Muscle layer of duodenum (tissue), 2 donors: ENCODE measurements around the gene TNFSF4.
"Not testable (repeated sequence)": the region's sequence is repeated elsewhere in the genome, so short reads cannot be mapped to it uniquely, and the experiment has no call there.

Experiments used
- H3K27ac ChIP-seq: one replicate; pipeline ENCODE4 v1.7.0; 2013; ENCODE audit warnings: mild to moderate bottlenecking, low read length
- H3K27me3 ChIP-seq: one replicate; pipeline ENCODE4 v1.7.0; 2013; ENCODE audit warnings: low read depth, mild to moderate bottlenecking, control low read depth, low read length
- H3K36me3 ChIP-seq, 2 donors: one replicate each; pipeline ENCODE4 v1.7.0; 2013; ENCODE audit warnings: low read length in 2 of 2, control low read depth in 1 of 2, mild to moderate bottlenecking in 1 of 2; ENCODE audit not compliant: insufficient read depth in 2 of 2, control insufficient read depth in 1 of 2
- H3K4me1 ChIP-seq, 2 donors: one replicate each; pipeline ENCODE4 v1.7.0; 2013; ENCODE audit warnings: low read length in 2 of 2, mild to moderate bottlenecking in 2 of 2, control low read depth in 1 of 2, moderate library complexity in 1 of 2; ENCODE audit not compliant: insufficient read depth in 2 of 2, control insufficient read depth in 1 of 2
- H3K4me3 ChIP-seq, 2 donors: one replicate each; pipeline ENCODE4 v1.7.0; 2013; ENCODE audit warnings: low read length in 2 of 2, low read depth in 1 of 2, mild to moderate bottlenecking in 1 of 2
- H3K9me3 ChIP-seq, 2 donors: one replicate each; pipeline ENCODE4 v1.7.0; 2013; ENCODE audit warnings: low read length in 2 of 2, control low read depth in 1 of 2, mild to moderate bottlenecking in 1 of 2; ENCODE audit not compliant: control insufficient read depth in 1 of 2
- donor health status: healthy.

The TNFSF4 gene

DNA sequence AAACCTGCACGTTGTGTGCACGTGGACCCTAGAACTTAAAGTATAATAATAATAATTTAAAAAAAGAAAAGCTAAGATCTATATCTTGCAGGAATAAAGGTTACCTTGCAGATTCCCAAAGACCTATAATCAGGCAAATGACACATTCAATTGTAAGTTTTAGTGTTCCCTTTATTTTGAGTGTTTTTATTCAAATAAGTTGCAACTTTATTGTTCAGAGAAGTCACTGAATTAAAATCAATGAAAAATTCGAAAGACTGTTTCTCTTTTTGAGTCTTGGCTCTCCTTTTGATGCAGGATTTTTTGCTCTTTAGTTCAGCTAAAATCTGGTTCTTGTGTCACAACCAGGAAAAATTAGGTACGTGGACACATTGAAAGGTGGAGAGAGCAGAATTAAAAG, 27.8 kb upstream of the TNFSF4 start:
- Histone ChIP-seq H3K9me3 (no peaks in the 10 kb centered on the region), H3K4me1 (no peaks in the 10 kb centered on the region), H3K27ac (no peak overlapping the region), H3K27me3 (no peaks in the 10 kb centered on the region), H3K4me3 (no peak overlapping the region), H3K36me3 (no peaks in the 10 kb centered on the region)

DNA sequence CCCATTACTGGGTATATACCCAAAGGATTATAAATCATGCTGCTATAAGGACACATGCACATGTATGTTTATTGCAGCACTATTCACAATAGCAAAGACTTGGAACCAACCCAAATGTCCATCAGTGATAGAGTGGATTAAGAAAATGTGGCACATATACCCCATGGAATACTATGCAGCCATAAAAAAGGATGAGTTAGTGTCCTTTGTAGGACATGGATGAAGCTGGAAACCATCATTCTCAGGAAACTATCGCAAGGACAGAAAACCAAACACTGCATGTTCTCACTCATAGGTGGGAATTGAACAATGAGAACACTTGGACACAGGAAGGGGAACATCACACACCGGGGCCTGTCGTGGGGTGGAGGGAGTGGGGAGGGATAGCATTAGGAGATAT, 27.3 kb upstream of the TNFSF4 start:
- not testable (repeated sequence) for H3K27ac ChIP-seq, H3K9me3 ChIP-seq, H3K4me3 ChIP-seq, H3K36me3 ChIP-seq, H3K4me1 ChIP-seq, H3K27me3 ChIP-seq

DNA sequence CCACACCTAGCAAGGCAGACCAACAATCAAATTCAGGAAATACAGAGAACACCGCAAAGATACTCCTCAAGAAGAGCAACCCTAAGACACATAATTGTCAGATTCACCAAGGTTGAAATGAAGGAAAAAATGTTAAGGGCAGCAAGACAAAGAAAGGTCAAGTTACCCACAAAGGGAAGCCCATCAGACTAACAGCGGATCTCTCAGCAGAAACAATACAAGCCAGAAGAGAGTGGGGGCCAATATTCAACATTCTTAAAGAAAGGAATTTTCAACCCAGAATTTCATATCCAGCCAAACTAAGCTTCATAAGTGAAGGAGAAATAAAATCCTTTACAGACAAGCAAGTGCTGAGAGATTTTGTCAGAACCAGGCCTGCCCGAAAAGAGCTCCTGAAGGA, 21.9 kb upstream of the TNFSF4 start:
- not testable (repeated sequence) for H3K9me3 ChIP-seq, H3K4me3 ChIP-seq, H3K27me3 ChIP-seq, H3K4me1 ChIP-seq, H3K27ac ChIP-seq, H3K36me3 ChIP-seq

DNA sequence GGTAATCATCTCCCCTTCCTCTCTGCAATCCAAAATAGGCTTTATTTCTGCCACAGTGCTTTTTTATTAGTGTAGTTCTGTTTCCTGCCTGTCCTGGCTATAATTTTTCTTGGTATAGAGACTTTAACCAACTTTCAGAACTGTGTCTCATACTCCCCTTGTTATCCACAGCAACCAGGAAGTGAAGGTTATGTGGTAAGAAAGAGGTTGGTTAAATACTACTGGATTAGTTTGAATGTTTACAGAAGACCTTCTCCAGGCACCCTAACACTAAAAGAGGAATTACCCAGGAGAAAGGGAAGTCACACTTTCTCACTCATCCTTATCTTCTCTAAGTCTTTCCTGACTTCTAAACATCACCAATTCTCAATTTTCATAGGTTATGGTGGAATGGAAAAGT, 17.8 kb upstream of the TNFSF4 start:
- Histone ChIP-seq H3K9me3 (peaks cover 0 to 2% of the 10 kb centered on the region in 2 donors), H3K4me1 (no peaks in the 10 kb centered on the region), H3K4me3 (no peak overlapping the region), H3K36me3 (no peaks in the 10 kb centered on the region), H3K27ac (no peak overlapping the region), H3K27me3 (no peaks in the 10 kb centered on the region)

DNA sequence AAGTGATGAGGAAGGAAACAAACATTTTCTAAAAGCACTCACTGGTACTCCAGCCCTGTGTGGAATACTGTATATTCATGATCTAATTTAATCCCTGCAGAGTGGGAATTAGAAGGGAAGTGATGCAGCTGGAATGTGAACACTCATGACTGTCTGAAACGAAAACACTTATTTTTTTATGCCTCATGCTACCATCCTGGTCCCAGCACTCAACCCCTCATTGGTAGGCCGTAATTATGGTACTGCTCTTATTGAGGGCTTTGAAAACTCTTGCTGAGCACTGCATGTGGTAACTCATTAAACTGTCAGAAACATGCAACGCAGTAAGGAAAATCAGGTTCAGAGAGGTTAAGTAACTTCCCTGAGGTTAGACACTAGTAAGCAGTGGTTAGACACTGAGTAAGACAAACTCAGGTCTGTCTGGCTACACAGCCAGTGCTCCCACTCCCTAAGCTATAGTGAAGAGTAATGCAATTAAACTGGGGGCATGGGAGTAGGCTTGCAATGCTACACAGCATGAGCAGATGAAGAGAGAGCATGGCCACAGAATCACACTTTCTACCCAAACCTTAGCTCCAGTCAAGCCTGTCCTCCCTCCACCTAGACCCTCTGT, 17.3 kb upstream of the TNFSF4 start:
- H3K4me1 ChIP-seq = no peaks in the 10 kb centered on the region
- no peaks in the 10 kb centered on the region for H3K36me3 ChIP-seq
- no peak overlapping the region for H3K27ac ChIP-seq
- no peaks in the 10 kb centered on the region for H3K27me3 ChIP-seq
- no peak overlapping the region for H3K4me3 ChIP-seq
- H3K9me3 ChIP-seq = peaks cover 0 to 2% of the 10 kb centered on the region in 2 donors

DNA sequence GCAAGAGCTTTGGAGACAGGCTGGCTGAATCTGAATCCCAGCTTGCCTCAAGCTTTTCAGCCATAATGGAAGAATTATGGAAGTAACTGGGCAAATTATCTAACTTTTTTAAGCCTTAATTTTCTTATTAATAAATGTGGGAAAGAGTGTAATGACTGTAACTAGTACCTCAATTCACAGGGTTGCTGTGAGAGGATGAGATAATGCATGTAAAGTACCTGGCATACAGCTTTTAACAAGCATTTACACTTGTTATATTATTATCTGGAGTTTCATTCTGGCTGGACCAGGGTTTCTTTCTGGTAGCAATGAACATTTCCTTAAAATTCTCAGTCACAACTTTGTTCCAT, 15.9 kb upstream of the TNFSF4 start:
- H3K4me1 ChIP-seq = no peaks in the 10 kb centered on the region
- no peak overlapping the region for H3K27ac ChIP-seq
- no peaks in the 10 kb centered on the region for H3K27me3 ChIP-seq
- H3K4me3 ChIP-seq = no peak overlapping the region
- no peaks in the 10 kb centered on the region for H3K36me3 ChIP-seq
- peaks cover 0 to 2% of the 10 kb centered on the region in 2 donors for H3K9me3 ChIP-seq

DNA sequence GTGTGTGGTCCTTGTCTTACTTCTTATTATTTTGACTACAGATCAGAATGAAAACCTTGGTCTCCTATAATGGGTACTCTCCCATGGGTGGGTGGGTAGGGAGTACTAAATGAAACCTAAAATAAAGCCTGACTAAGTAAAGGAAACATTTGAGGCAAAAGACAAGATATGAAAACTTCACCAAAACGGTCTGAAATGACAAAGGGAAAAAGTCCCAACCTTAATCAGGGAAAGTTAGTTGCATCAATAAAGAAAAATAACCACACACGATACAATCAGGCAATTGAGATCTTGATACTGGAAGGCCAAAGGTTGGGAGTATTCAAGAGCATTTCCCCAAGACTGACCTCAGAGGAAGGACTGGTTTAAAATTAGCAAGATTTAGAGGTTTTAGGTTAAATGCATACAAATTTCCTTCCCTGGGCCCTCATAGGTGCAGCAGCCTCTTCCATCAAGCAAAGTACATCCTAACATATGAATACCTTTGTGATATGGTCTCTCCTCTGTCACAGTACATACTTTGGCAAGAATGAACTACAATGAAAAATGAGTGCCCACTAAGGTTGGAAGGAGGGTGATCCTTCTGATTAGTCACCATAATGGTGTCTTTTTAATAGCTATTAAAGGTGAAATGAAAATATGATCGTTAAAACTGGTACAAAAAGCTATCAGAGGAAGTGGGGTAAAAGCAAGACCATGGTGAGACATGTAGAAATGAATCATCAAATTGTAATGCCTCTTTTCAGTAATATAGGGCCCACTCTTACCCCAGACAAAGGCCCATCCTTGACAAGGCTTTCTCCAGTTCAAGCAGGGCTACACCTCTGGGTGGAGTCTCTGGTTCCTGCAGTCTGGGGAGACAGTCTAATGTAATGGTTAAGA, 15.3 kb upstream of the TNFSF4 start:
- Histone ChIP-seq H3K27ac (no peak overlapping the region), H3K4me3 (no peak overlapping the region), H3K4me1 (no peaks in the 10 kb centered on the region), H3K36me3 (no peaks in the 10 kb centered on the region), H3K9me3 (no peaks in the 10 kb centered on the region), H3K27me3 (no peaks in the 10 kb centered on the region)

DNA sequence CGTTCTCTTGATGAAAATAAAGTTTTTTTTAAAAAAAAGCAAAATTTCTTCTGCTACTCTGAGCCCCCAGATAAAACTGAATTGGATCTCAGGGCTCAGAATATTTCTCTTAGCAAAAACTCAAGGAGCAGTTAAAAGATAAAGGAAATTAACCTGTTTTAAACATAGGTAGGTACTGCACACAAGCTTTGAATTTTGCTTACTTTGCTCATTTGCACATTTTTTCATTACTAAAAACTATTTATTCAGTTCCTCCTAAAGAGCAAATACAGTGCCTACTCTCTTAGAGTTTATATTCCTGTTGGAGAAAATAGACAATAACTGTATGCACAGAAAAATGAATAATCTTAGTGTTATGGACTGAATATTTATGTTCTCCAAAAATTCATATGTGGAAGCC, 13.0 kb upstream of the TNFSF4 start:
- Histone ChIP-seq H3K27ac (no peak overlapping the region), H3K36me3 (no peaks in the 10 kb centered on the region), H3K4me1 (no peaks in the 10 kb centered on the region), H3K27me3 (no peaks in the 10 kb centered on the region), H3K4me3 (no peak overlapping the region), H3K9me3 (no peaks in the 10 kb centered on the region)

DNA sequence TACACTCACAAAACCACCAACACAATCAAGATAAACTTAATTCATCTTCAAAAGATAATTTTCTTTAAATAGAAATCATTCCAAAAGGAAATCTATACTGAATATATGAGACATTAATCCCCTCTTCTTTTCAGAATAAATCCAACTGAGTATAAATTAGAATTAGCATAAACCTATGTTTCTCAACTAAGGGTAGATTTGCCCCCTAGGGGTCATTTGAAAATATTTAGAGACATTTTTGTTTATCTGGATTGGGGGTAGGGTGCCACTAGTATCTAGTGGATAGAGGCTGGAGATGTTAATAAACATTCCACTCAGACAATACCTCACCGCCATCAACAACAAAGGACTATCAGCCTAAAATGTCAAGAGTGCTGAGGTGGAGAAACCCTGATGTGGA, 6.5 kb upstream of the TNFSF4 start:
- no peak overlapping the region for H3K4me3 ChIP-seq
- no peaks in the 10 kb centered on the region for H3K36me3 ChIP-seq
- H3K4me1 ChIP-seq = no peaks in the 10 kb centered on the region
- H3K9me3 ChIP-seq = no peaks in the 10 kb centered on the region
- H3K27ac ChIP-seq = no peak overlapping the region
- no peaks in the 10 kb centered on the region for H3K27me3 ChIP-seq

DNA sequence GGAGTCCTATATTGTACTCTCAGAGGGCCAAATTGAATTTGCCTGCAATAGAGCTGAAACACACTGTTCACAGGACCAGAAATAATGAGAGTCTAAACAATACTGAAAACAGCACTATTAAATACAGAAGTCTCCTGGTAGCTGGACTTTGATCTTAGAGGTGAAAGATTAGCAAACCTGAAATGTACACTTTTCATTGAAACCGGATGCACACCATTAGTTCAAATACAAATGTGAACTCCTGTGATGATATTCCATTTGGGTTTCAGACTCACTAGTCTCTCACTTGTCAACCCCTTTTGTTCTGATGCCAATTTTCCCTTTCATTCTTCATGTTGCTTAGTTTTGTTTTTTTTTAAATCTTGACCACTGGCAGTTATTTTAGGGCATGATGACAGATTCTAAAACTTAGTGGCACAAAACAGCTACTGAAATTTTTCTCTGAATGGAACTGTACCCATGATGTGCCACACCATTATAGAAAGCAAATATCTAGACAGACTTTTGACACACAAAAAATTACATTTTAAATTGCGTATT, 5.9 kb upstream of the TNFSF4 start:
- no peaks in the 10 kb centered on the region for H3K9me3 ChIP-seq
- no peak overlapping the region for H3K4me3 ChIP-seq
- H3K27me3 ChIP-seq = no peaks in the 10 kb centered on the region
- no peak overlapping the region for H3K27ac ChIP-seq
- no peaks in the 10 kb centered on the region for H3K4me1 ChIP-seq
- H3K36me3 ChIP-seq = no peaks in the 10 kb centered on the region

DNA sequence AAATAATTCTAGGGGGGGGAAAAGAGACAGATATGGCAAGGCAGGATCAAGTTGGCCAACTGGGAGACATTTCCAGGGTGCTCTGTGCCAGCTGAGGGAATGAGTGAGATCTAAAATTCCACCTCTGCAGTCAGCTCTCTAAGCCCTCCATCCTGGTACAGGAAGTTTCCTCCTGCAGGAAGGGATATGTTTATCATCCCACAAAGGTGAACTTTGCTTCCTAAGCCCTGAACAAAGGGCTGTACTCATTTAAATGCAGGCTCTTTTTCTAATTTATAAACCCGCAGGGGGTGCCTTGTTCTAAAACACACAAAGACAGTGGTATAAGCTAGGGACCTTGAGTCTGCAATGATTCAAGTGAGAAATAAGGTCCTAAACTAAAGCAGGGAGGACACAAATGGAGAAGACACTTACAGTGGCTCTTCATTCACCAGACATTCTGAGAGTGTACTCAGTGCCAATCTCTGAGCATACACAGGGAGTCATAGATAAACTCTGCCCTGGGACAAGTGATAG, 3.6 kb upstream of the TNFSF4 start:
- Histone ChIP-seq H3K36me3 (no peaks in the 10 kb centered on the region), H3K27ac (no peak overlapping the region), H3K4me3 (no peak overlapping the region), H3K4me1 (peaks cover under 1 to 5% of the 10 kb centered on the region in 2 donors), H3K27me3 (no peaks in the 10 kb centered on the region), H3K9me3 (no peaks in the 10 kb centered on the region)
